ENCODE results near the gene NR6A1.

The NR6A1 gene

DNA sequence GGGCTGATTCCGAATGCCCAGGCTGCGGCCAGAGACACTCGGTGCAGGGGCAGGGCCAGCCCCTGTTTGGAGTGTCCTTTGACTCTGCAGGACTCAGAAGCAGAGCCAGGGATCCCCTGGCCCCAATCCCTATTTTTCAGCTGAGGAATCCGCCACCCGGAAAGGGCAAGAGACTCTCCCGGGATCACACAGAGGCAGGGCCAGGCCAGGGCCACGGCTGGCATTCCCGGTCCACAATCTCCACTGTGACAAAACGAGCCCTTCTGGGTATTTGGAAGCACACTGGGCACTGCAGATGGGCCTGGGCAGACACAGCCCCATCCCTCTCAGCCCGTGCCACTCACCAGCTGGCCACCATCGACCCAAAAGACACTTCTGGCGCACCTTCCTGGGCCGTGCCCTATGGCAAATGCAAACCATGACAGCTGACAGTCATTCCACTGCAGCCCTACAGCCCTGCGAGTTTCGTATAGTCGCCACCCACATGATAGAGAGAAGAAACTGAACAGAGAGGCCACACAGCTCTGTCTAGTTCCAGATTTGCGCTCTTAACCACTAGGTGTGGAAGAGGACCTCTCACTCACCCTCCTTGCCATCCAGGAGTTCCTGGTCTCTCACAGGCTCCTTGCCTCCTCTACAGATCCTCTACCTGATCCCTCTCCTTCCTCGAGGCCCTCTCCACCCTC, 277.2 kb downstream of the NR6A1 start:
- H3K18ac ChIP-seq (ENCODE audit: low read depth in 1 of 2, low read length in 2 of 2): no peak overlapping the region
- H3K27ac ChIP-seq (ENCODE audit: low read length, poor library complexity, severe bottlenecking): no peak overlapping the region
- H3K36me3 ChIP-seq (ENCODE audit: control insufficient read depth in 1 of 2, insufficient read depth in 2 of 2, low read depth in 1 of 2, low read length in 2 of 2): no peaks in the 10 kb centered on the region
- no peak overlapping the region for H3K4ac ChIP-seq (ENCODE audit: low read depth in 1 of 2, low read length in 2 of 2)
- H3K23ac ChIP-seq (ENCODE audit: low read length in 2 of 2): no peak overlapping the region
- no peak overlapping the region for H3K14ac ChIP-seq (ENCODE audit: low read length in 2 of 2)
- peaks cover 2% of the 10 kb centered on the region for H3K4me1 ChIP-seq (ENCODE audit: control insufficient read depth, insufficient read depth, low read depth, low read length)
- DNase-seq: no peak
- H2AFZ ChIP-seq (ENCODE audit: low read depth, low read length): no peak overlapping the region
- no peak overlapping the region for H3K4me3 ChIP-seq (ENCODE audit: insufficient read depth in 1 of 2, low read depth in 1 of 2, low read length in 2 of 2)
- 86% methylated on average over 18 of the region's 18 CpGs for WGBS
- no peak overlapping the region for H2BK5ac ChIP-seq (ENCODE audit: low read depth, low read length, poor library complexity, severe bottlenecking)
- H3K79me1 ChIP-seq (replicated peaks; ENCODE audit: low read length, poor library complexity, severe bottlenecking): no peaks in the 10 kb centered on the region
- no peak overlapping the region for H3K9ac ChIP-seq (ENCODE audit: low read length)
- H3K4me2 ChIP-seq (ENCODE audit: low read length, poor library complexity, severe bottlenecking): no peak overlapping the region
- H3K9me3 ChIP-seq (ENCODE audit: control insufficient read depth, low read length): peaks cover 3% of the 10 kb centered on the region
- H2BK15ac ChIP-seq (ENCODE audit: low read depth, poor library complexity, severe bottlenecking): no peak overlapping the region
- H2BK12ac ChIP-seq (ENCODE audit: low read length in 2 of 2): no peak overlapping the region
- no peak overlapping the region for H2AK5ac ChIP-seq (ENCODE audit: low read length, severe bottlenecking)
- peaks cover 77 to 89% of the 10 kb centered on the region in 2 experiments for H3K27me3 ChIP-seq (ENCODE audit: control insufficient read depth in 1 of 2, insufficient read depth in 1 of 2, low read length in 2 of 2)
- H4K91ac ChIP-seq (ENCODE audit: low read length): no peak overlapping the region
- no peak overlapping the region for H2BK120ac ChIP-seq (ENCODE audit: low read depth, low read length)
- no peak overlapping the region for H4K8ac ChIP-seq (ENCODE audit: low read length)

DNA sequence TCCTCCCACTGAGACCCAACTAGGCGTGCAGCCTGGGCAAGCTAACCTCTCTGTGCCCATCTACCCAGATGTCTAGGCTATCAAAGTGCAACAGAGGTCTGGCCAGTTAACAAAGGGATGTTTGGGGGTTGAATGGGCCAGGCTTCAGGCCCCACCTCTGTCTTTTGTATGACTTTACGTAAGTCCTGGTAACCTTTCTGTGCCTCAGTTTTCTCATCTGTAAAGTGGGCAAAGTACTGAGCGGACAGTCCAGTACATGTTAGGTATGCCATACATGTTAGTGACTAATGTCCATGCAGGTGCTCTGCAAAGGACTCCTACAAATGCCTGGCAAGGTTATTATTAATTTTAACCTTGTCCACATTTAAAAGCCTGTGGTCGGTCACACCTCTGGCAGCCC, 277.9 kb downstream of the NR6A1 start:
- DNase-seq: no peak
- Histone ChIP-seq H2BK5ac (ENCODE audit: low read depth, low read length, poor library complexity, severe bottlenecking) (no peak overlapping the region), H2BK12ac (ENCODE audit: low read length in 2 of 2) (no peak overlapping the region), H3K9ac (ENCODE audit: low read length) (no peak overlapping the region), H2BK15ac (ENCODE audit: low read depth, poor library complexity, severe bottlenecking) (no peak overlapping the region), H3K27me3 (ENCODE audit: control insufficient read depth in 1 of 2, insufficient read depth in 1 of 2, low read length in 2 of 2) (peaks cover 77 to 89% of the 10 kb centered on the region in 2 experiments), H3K4me1 (ENCODE audit: control insufficient read depth, insufficient read depth, low read depth, low read length) (peaks cover 2% of the 10 kb centered on the region), H3K4me3 (ENCODE audit: insufficient read depth in 1 of 2, low read depth in 1 of 2, low read length in 2 of 2) (no peak overlapping the region), H3K4ac (ENCODE audit: low read depth in 1 of 2, low read length in 2 of 2) (no peak overlapping the region), H2AFZ (ENCODE audit: low read depth, low read length) (no peak overlapping the region), H3K36me3 (ENCODE audit: control insufficient read depth in 1 of 2, insufficient read depth in 2 of 2, low read depth in 1 of 2, low read length in 2 of 2) (no peaks in the 10 kb centered on the region), H3K4me2 (ENCODE audit: low read length, poor library complexity, severe bottlenecking) (no peak overlapping the region), H4K91ac (ENCODE audit: low read length) (no peak overlapping the region), H3K79me1 (replicated peaks; ENCODE audit: low read length, poor library complexity, severe bottlenecking) (no peaks in the 10 kb centered on the region), H3K27ac (ENCODE audit: low read length, poor library complexity, severe bottlenecking) (no peak overlapping the region), H3K9me3 (ENCODE audit: control insufficient read depth, low read length) (peaks cover 3% of the 10 kb centered on the region), H2BK120ac (ENCODE audit: low read depth, low read length) (no peak overlapping the region), H4K8ac (ENCODE audit: low read length) (no peak overlapping the region), H3K23ac (ENCODE audit: low read length in 2 of 2) (no peak overlapping the region), H3K18ac (ENCODE audit: low read depth in 1 of 2, low read length in 2 of 2) (no peak overlapping the region), H3K14ac (ENCODE audit: low read length in 2 of 2) (no peak overlapping the region), H2AK5ac (ENCODE audit: low read length, severe bottlenecking) (no peak overlapping the region)
- 81% methylated on average over 4 of the region's 4 CpGs for WGBS

DNA sequence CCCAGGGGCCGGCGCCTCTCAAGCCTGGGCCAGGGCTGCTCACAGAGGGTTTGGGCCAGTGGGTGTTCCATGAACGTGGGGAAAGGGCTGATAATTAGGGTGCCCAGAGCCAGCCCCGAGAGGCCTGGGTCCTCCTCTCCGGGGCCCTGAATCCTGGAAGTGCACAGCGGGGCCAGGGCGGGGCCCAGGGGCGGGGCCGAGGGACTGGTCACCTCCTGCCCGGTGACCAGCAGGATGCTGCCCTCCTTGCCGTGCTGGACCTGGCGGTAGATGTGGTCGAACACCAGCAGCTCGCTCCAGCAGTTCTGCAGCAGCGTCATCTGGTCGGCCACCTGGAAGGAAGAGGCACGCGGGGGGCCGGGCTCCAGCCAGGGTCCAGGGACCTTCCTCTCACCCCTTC, 278.3 kb downstream of the NR6A1 start:
- H2AK5ac ChIP-seq (ENCODE audit: low read length, severe bottlenecking): no peak overlapping the region
- no peak overlapping the region for H2BK5ac ChIP-seq (ENCODE audit: low read depth, low read length, poor library complexity, severe bottlenecking)
- H2AFZ ChIP-seq (ENCODE audit: low read depth, low read length): no peak overlapping the region
- no peak overlapping the region for H3K27ac ChIP-seq (ENCODE audit: low read length, poor library complexity, severe bottlenecking)
- no peak overlapping the region for H3K14ac ChIP-seq (ENCODE audit: low read length in 2 of 2)
- peaks cover 77 to 89% of the 10 kb centered on the region in 2 experiments for H3K27me3 ChIP-seq (ENCODE audit: control insufficient read depth in 1 of 2, insufficient read depth in 1 of 2, low read length in 2 of 2)
- no peak overlapping the region for H2BK15ac ChIP-seq (ENCODE audit: low read depth, poor library complexity, severe bottlenecking)
- no peak overlapping the region for H3K23ac ChIP-seq (ENCODE audit: low read length in 2 of 2)
- no peak overlapping the region for H2BK12ac ChIP-seq (ENCODE audit: low read length in 2 of 2)
- H3K4me1 ChIP-seq (ENCODE audit: control insufficient read depth, insufficient read depth, low read depth, low read length): peaks cover 2% of the 10 kb centered on the region
- H4K91ac ChIP-seq (ENCODE audit: low read length): no peak overlapping the region
- peaks cover 3% of the 10 kb centered on the region for H3K9me3 ChIP-seq (ENCODE audit: control insufficient read depth, low read length)
- no peaks in the 10 kb centered on the region for H3K36me3 ChIP-seq (ENCODE audit: control insufficient read depth in 1 of 2, insufficient read depth in 2 of 2, low read depth in 1 of 2, low read length in 2 of 2)
- H4K8ac ChIP-seq (ENCODE audit: low read length): no peak overlapping the region
- H3K18ac ChIP-seq (ENCODE audit: low read depth in 1 of 2, low read length in 2 of 2): no peak overlapping the region
- H3K4ac ChIP-seq (ENCODE audit: low read depth in 1 of 2, low read length in 2 of 2): no peak overlapping the region
- DNase-seq: no peak
- no peak overlapping the region for H3K4me2 ChIP-seq (ENCODE audit: low read length, poor library complexity, severe bottlenecking)
- WGBS: 81% methylated on average over 17 of the region's 19 CpGs
- H3K79me1 ChIP-seq (replicated peaks; ENCODE audit: low read length, poor library complexity, severe bottlenecking): no peaks in the 10 kb centered on the region
- H3K9ac ChIP-seq (ENCODE audit: low read length): no peak overlapping the region
- no peak overlapping the region for H3K4me3 ChIP-seq (ENCODE audit: insufficient read depth in 1 of 2, low read depth in 1 of 2, low read length in 2 of 2)
- no peak overlapping the region for H2BK120ac ChIP-seq (ENCODE audit: low read depth, low read length)

DNA sequence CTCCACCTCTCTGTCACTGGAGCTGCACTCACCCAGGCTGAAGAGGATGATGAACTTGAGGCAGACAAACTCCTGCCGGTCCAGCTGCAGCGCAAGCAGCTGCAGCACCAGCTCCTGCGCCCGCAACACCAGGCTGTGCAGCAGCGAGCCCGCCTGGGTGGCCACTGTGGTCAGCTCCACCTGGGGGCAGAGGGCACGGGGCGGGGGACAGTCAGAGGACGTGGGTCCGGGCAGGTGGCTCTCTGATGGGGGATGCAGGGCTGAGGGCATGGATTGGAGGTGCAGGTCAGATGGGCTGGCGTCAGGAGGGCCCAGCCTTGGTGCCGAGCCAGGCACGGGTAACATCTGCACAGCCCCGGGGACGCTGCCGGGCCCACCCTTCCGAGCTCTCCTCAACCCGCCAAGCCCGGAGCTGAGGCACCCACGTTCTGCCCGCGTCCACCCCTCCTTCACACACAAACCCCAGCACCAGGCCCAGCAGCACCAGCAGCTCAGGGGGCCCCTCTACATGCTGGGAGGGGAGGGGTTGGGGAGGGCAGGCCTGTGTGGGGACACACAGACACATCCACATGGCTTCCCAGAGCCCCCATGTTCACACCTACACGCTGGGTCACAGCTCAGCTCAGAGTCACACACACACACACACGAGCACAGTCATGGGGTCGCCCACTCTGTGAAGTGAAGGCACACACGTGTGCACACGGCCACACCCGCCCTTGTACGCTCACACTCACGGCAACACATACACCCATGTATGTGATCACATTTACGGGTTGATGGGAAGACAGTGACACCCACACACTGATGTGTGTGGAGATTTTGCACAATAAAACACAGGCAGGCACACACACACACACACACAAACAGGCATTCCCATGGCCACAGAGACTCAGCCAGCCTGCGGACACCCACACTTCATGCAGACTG, 279.8 kb downstream of the NR6A1 start:
- Histone ChIP-seq H3K79me1 (replicated peaks; ENCODE audit: low read length, poor library complexity, severe bottlenecking) (no peaks in the 10 kb centered on the region), H2BK5ac (ENCODE audit: low read depth, low read length, poor library complexity, severe bottlenecking) (no peak overlapping the region), H2AFZ (ENCODE audit: low read depth, low read length) (no peak overlapping the region), H3K4me3 (ENCODE audit: insufficient read depth in 1 of 2, low read depth in 1 of 2, low read length in 2 of 2) (no peak overlapping the region), H4K8ac (ENCODE audit: low read length) (no peak overlapping the region), H2BK15ac (ENCODE audit: low read depth, poor library complexity, severe bottlenecking) (no peak overlapping the region), H3K27ac (ENCODE audit: low read length, poor library complexity, severe bottlenecking) (no peak overlapping the region), H4K91ac (ENCODE audit: low read length) (no peak overlapping the region), H2BK120ac (ENCODE audit: low read depth, low read length) (no peak overlapping the region), H3K27me3 (ENCODE audit: control insufficient read depth in 1 of 2, insufficient read depth in 1 of 2, low read length in 2 of 2) (peaks cover 77 to 89% of the 10 kb centered on the region in 2 experiments), H3K9me3 (ENCODE audit: control insufficient read depth, low read length) (peaks cover 3% of the 10 kb centered on the region), H2BK12ac (ENCODE audit: low read length in 2 of 2) (no peak overlapping the region), H3K36me3 (ENCODE audit: control insufficient read depth in 1 of 2, insufficient read depth in 2 of 2, low read depth in 1 of 2, low read length in 2 of 2) (no peaks in the 10 kb centered on the region), H3K18ac (ENCODE audit: low read depth in 1 of 2, low read length in 2 of 2) (no peak overlapping the region), H3K4me2 (ENCODE audit: low read length, poor library complexity, severe bottlenecking) (no peak overlapping the region), H3K4me1 (ENCODE audit: control insufficient read depth, insufficient read depth, low read depth, low read length) (peaks cover 1% of the 10 kb centered on the region), H2AK5ac (ENCODE audit: low read length, severe bottlenecking) (no peak overlapping the region), H3K9ac (ENCODE audit: low read length) (no peak overlapping the region), H3K14ac (ENCODE audit: low read length in 2 of 2) (no peak overlapping the region), H3K4ac (ENCODE audit: low read depth in 1 of 2, low read length in 2 of 2) (no peak overlapping the region), H3K23ac (ENCODE audit: low read length in 2 of 2) (no peak overlapping the region)
- no peak for DNase-seq
- WGBS: 93% methylated on average over 18 of the region's 32 CpGs
